Loucy (cell line): ENCODE measurements around the gene MASTL.

ENCODE experiments used
- H2AFZ ChIP-seq: fragments of 200-600 bp; sonication (generic); 2 replicates; pipeline ENCODE4 v1.6.0; 2016; ENCODE audit warnings: antibody characterized with exemption, mild to moderate bottlenecking, low read length, moderate library complexity
- H3F3A ChIP-seq: fragments of 200-600 bp; 2 replicates; pipeline ENCODE4 v1.6.0; 2016; ENCODE audit warnings: antibody characterized with exemption, low read depth, mild to moderate bottlenecking
- H3K27me3 ChIP-seq: fragments of 200-600 bp; sonication (generic); 2 replicates; pipeline ENCODE4 v1.6.1; 2014; ENCODE audit warnings: low read length, mild to moderate bottlenecking; ENCODE audit not compliant: insufficient read depth, poor library complexity, severe bottlenecking
- H3K36me3 ChIP-seq: fragments of 200-600 bp; sonication (generic); 2 replicates; pipeline ENCODE4 v1.6.1; 2016; ENCODE audit warnings: low read length; ENCODE audit not compliant: insufficient read depth
- H3K4me1 ChIP-seq: fragments of 200-600 bp; sonication (generic); 2 replicates; pipeline ENCODE4 v1.5.1; 2014; ENCODE audit warnings: low read length, mild to moderate bottlenecking; ENCODE audit not compliant: insufficient read depth, poor library complexity, severe bottlenecking
- H3K4me2 ChIP-seq: fragments of 200-600 bp; sonication (generic); 2 replicates; pipeline ENCODE4 v1.6.0; 2014; ENCODE audit warnings: antibody characterized with exemption, low read length, low read depth, mild to moderate bottlenecking; ENCODE audit not compliant: poor library complexity, severe bottlenecking
- H3K4me3 ChIP-seq: fragments of 200-600 bp; sonication (generic); 2 replicates; pipeline ENCODE4 v1.5.1; 2014; ENCODE audit warnings: low read length, mild to moderate bottlenecking, mixed read lengths; ENCODE audit not compliant: poor library complexity, severe bottlenecking
- H3K79me2 ChIP-seq: fragments of 200-600 bp; sonication (generic); 2 replicates; pipeline ENCODE4 v1.6.1; 2014; ENCODE audit warnings: low read length; ENCODE audit not compliant: insufficient read depth
- H3K9ac ChIP-seq: fragments of 200-600 bp; sonication (generic); 2 replicates; pipeline ENCODE4 v1.6.0; 2014; ENCODE audit warnings: mild to moderate bottlenecking, low read depth, low read length, moderate library complexity; ENCODE audit not compliant: poor library complexity, severe bottlenecking
- H3K9me2 ChIP-seq: fragments of 200-600 bp; sonication (generic); replicated peaks from 2 replicates; pipeline ENCODE4 v1.6.1; 2016; ENCODE audit warnings: low read depth, low read length, mixed read lengths
- H3K9me3 ChIP-seq: fragments of 200-600 bp; sonication (generic); 2 replicates; pipeline ENCODE4 v1.6.1; 2014; ENCODE audit warnings: mild to moderate bottlenecking, antibody characterized with exemption, low read length, low read depth; ENCODE audit not compliant: insufficient read depth
- H4K20me1 ChIP-seq: fragments of 200-600 bp; sonication (generic); 2 replicates; pipeline ENCODE4 v1.6.0; 2014; ENCODE audit warnings: antibody characterized with exemption, low read length, mild to moderate bottlenecking; ENCODE audit not compliant: insufficient read depth, poor library complexity, severe bottlenecking
- CTCF ChIP-seq: fragments of 200-600 bp; sonication (generic); conservative IDR thresholded peaks from 2 replicates; pipeline ENCODE4 v1.5.1; 2014; ENCODE audit warnings: mild to moderate bottlenecking, antibody characterized with exemption, low read length
- EZH2phosphoT487 ChIP-seq: fragments of 200-600 bp; IDR thresholded peaks from 2 replicates; pipeline ENCODE4 v1.6.1; 2018; ENCODE audit warnings: antibody characterized with exemption, mild to moderate bottlenecking, moderate library complexity, borderline replicate concordance

Gene MASTL

GRCh38 chr10:27197980-27198620 is 42.9 kb downstream of the MASTL start:
- no peak overlapping the region for H3K4me2 ChIP-seq
- H3K9me2 ChIP-seq: no peaks in the 10 kb centered on the region
- no peak overlapping the region for H2AFZ ChIP-seq
- no peak overlapping the region for H3K4me3 ChIP-seq
- no peaks in the 10 kb centered on the region for H3F3A ChIP-seq
- H3K9me3 ChIP-seq: no peaks in the 10 kb centered on the region
- no peaks in the 10 kb centered on the region for H4K20me1 ChIP-seq
- H3K79me2 ChIP-seq: no peaks in the 10 kb centered on the region
- no peak for TF ChIP-seq EZH2phosphoT487
- no peak for TF ChIP-seq CTCF
- H3K27me3 ChIP-seq: no peaks in the 10 kb centered on the region
- H3K36me3 ChIP-seq: peaks cover 47% of the 10 kb centered on the region; the same call in 1 of the 2 replicates
- no peak overlapping the region for H3K9ac ChIP-seq
- no peaks in the 10 kb centered on the region for H3K4me1 ChIP-seq

- Histone ChIP-seq H3K4me2 (no peak overlapping the region), H3F3A (no peaks in the 10 kb centered on the region), H3K4me3 (no peak overlapping the region), H3K9me2 (no peaks in the 10 kb centered on the region), H4K20me1 (no peaks in the 10 kb centered on the region), H3K9ac (no peak overlapping the region), H2AFZ (no peak overlapping the region), H3K9me3 (no peaks in the 10 kb centered on the region), H3K36me3 (peaks cover 65% of the 10 kb centered on the region; the same call in 1 of the 2 replicates), H3K4me1 (no peaks in the 10 kb centered on the region), H3K27me3 (no peaks in the 10 kb centered on the region), H3K79me2 (no peaks in the 10 kb centered on the region)
- no peak for TF ChIP-seq CTCF
- no peak for TF ChIP-seq EZH2phosphoT487
These were observed 48.7 kb downstream of the MASTL start for GRCh38 chr10:27203806-27204205.

- H3K36me3 ChIP-seq: peaks cover 77% of the 10 kb centered on the region; the same call in 1 of the 2 replicates
- no peak overlapping the region for H3K4me2 ChIP-seq
- TF ChIP-seq CTCF (no peak), EZH2phosphoT487 (no peak)
These were observed 52.2 kb downstream of the MASTL start for GRCh38 chr10:27207350-27207749.

More at GRCh38 chr10:27207350-27207749, 52.2 kb downstream of the MASTL start:
- Histone ChIP-seq H3K9ac (no peak overlapping the region), H4K20me1 (no peaks in the 10 kb centered on the region), H3K4me3 (no peak overlapping the region), H2AFZ (no peak overlapping the region), H3K9me2 (no peaks in the 10 kb centered on the region), H3K27me3 (no peaks in the 10 kb centered on the region), H3K79me2 (no peaks in the 10 kb centered on the region), H3F3A (no peaks in the 10 kb centered on the region), H3K9me3 (no peaks in the 10 kb centered on the region), H3K4me1 (no peaks in the 10 kb centered on the region)
